ENCODE measurements around the gene CLEC18A.
A peak's percentile ranks its signal among the peaks of the same experiment; 100 is the strongest.
"Not testable (repeated sequence)": the region's sequence is repeated elsewhere in the genome, so short reads cannot be mapped to it uniquely, and the experiment has no call there.

The CLEC18A gene

DNA sequence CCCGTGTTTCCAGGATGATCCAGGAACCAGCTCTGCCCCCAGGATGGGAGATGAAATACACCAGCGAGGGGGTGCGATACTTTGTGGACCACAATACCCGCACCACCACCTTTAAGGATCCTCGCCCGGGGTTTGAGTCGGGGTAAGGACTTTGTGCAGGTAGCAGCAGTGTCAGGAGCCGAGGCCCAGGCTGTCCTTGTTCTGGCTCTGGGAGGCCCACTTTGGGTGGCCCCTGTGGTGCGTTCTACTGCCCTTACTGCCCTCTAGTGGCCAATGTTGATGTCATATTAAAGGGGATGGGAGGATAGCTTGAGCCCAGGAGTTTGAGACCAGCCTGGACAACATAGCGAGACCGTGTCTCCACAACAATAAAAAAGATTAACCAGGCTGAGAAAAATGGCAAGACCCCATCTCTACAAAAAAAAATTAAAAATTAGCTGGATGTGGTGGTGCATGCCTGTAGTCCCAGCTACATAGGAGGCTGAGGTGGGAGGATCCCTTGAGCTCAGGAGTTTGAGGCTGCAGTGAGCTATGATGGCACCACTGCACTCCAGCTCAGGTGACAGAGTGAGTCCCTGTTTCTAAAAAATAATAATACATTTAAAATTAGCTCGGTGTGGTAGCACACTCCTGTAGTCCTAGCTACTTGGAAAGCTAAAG lies 20.9 kb upstream of the CLEC18A start:
- peak; percentile 76 for DNase-seq (ENCODE audit: low spot score)

GRCh38 chr16:69931631-69932030 lies 19.5 kb upstream of the CLEC18A start:
- no peak for DNase-seq (ENCODE audit: low spot score)

DNA sequence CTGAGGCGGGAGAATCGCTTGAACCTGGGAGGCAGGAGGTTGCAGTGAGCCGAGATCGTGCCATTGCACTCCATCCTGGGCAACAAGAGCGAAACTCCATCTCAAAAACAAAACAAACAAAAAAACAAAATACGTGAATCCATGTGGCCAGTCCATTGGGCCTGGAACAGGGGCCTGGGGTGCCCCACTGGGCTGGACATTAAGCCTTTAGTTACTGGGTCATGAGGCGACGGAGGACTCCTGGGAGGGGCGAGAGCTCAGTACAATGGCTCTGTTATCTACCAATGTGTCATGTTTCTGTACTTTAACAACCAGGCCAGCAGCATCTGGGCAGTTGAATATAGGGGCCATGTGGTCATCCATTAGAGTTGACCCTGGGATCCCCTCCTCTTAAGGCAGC lies 18.9 kb upstream of the CLEC18A start:
- DNase-seq (ENCODE audit: low spot score), result no peak

- DNase-seq (ENCODE audit: low spot score), result no peak
Observed at GRCh38 chr16:69932691-69933392, 18.3 kb upstream of the CLEC18A start.

DNA sequence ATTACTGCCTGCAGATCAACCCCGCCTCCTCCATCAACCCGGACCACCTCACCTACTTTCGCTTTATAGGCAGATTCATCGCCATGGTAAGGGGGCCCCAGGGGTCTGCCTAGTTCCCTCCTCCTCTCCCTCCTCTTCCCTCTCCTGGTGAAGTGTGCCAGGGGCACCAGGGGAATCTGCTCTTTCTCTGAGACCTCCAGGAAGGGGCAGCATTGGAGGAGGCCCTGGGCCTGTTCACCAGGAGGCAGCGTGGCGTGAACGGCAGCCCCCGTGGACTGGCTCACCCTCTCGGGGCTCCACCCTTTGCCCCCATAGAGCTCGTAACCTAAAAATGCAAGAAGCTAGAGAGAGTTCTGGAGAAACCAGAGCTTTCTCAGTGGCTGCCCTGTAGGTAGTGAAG lies 17.1 kb upstream of the CLEC18A start:
- DNase-seq (ENCODE audit: low spot score), result no peak

- no peak for DNase-seq (ENCODE audit: low spot score)
Observed at GRCh38 chr16:69934751-69935150, 16.4 kb upstream of the CLEC18A start.

GRCh38 chr16:69935278-69935711 lies 15.8 kb upstream of the CLEC18A start:
- DNase-seq (ENCODE audit: low spot score), result no peak

DNA sequence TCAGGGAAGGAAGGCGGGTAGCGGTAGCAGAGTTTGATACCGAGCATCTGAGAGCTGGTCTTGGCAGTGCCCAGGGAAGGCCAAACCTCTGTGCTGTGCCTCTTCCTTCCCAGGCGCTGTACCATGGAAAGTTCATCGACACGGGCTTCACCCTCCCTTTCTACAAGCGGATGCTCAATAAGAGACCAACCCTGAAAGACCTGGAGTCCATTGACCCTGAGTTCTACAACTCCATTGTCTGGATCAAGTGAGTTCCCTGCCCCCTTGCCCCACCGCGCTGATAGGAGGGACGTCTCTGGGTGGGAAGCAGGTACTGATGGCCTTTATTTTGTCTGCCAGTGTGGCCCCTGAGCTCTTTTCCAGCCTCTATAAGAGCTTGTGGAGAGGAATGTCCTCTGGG lies 15.4 kb upstream of the CLEC18A start:
- DNase-seq (ENCODE audit: low spot score), result no peak

DNA sequence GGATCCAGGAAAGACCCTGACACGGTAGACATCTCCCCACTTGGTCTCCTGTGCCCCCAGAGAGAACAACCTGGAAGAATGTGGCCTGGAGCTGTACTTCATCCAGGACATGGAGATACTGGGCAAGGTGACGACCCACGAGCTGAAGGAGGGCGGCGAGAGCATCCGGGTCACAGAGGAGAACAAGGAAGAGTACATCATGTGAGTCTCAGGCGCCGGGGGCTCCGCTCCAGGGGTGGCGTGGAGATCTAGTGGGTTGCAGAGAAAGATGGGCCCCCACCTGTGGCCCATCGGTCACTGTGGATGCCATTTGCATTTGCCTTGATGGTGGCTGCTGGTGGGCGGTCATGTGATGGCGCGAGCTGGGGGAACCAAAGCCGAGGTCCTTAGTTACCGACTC lies 14.9 kb upstream of the CLEC18A start:
- no peak for DNase-seq (ENCODE audit: low spot score)

- no peak for DNase-seq (ENCODE audit: low spot score)
Observed at GRCh38 chr16:69936751-69937211, 14.4 kb upstream of the CLEC18A start.

DNA sequence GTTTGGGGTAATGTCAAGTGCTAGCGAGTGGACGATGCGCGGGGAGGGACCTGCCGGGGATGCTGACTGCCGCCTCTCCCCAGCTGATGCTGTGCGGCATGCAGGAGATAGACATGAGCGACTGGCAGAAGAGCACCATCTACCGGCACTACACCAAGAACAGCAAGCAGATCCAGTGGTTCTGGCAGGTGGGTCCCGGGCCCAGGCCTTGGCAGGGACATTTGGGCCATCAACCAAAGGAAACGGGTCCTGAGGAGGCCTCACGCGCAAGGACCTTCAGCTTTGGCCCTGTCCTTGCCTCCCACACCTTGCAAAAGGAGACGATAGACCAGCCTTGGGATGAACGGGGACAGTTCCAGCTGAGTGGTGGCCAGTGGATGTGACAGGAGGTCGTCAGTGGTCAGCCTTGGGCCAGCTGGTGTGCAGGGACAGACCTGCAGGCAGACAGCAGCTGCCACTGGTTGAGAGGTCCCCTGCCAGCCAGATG lies 13.6 kb upstream of the CLEC18A start:
- no peak for DNase-seq (ENCODE audit: low spot score)

DNA sequence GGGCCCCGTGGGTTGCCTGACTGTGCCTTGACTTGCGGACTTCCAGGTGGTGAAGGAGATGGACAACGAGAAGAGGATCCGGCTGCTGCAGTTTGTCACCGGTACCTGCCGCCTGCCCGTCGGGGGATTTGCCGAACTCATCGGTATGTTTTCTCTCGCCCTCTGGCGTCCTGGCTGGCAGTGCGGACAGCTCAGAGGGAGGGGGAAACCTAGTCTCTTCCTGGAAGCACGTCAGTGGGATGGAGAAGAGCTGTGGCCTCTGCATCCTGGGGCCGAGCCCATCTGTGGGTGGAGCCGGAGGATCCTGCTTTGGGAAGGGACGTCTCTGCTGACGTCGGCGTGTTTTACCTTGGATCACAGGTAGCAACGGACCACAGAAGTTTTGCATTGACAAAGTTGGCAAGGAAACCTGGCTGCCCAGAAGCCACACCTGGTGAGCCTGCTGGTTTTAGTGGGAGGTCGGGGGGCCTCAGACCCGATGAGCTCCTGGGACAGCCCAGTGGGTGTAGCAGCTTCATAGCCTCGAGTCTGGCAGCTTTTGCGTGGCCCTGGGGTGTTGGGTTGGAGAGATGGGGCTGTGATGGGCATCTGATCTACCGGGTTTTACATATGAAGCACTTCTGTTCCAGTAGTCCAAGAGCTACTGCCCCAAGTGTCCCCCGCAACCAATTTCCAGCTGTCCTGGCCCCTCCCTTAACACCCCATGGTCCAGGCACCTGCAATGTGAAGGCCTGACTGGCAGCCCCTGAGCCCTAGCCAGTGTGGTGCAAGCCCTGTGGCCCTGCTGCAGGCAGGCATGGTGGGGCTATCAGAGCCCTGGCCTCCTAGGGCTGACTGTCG lies 11.9 kb upstream of the CLEC18A start:
- DNase-seq (ENCODE audit: low spot score), result no peak

DNA sequence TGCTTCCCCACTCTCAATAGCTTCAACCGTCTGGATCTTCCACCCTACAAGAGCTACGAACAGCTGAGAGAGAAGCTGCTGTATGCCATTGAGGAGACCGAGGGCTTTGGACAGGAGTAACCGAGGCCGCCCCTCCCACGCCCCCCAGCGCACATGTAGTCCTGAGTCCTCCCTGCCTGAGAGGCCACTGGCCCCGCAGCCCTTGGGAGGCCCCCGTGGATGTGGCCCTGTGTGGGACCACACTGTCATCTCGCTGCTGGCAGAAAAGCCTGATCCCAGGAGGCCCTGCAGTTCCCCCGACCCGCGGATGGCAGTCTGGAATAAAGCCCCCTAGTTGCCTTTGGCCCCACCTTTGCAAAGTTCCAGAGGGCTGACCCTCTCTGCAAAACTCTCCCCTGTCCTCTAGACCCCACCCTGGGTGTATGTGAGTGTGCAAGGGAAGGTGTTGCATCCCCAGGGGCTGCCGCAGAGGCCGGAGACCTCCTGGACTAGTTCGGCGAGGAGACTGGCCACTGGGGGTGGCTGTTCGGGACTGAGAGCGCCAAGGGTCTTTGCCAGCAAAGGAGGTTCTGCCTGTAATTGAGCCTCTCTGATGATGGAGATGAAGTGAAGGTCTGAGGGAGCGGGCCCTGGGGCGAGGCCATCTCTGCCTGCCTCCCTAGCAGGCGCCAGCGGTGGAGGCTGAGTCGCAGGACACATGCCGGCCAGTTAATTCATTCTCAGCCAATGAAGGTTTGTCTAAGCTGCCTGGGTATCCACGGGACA lies 11.1 kb upstream of the CLEC18A start:
- DNase-seq (ENCODE audit: low spot score), result no peak

DNA sequence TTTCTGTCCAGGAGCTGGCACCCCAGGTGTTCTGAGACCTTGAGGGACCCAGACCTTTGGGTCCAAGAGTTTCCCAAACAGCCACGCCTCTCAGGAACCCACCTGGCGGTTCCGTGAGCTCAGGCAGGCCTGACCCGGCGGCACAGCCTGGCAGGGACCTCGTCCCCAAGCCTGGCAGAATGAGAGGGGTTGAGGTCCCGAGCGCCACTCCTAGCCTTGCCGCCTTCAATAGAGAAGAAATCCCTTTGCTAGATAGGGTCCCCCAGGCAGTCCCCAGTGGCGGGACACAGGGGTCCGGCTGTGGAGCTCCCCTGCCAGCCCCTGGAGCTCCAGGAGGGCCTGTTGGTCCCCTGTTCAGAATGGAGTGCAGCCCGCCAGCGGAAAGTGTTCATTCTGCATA lies 10.5 kb upstream of the CLEC18A start:
- no peak for DNase-seq (ENCODE audit: low spot score)

DNA sequence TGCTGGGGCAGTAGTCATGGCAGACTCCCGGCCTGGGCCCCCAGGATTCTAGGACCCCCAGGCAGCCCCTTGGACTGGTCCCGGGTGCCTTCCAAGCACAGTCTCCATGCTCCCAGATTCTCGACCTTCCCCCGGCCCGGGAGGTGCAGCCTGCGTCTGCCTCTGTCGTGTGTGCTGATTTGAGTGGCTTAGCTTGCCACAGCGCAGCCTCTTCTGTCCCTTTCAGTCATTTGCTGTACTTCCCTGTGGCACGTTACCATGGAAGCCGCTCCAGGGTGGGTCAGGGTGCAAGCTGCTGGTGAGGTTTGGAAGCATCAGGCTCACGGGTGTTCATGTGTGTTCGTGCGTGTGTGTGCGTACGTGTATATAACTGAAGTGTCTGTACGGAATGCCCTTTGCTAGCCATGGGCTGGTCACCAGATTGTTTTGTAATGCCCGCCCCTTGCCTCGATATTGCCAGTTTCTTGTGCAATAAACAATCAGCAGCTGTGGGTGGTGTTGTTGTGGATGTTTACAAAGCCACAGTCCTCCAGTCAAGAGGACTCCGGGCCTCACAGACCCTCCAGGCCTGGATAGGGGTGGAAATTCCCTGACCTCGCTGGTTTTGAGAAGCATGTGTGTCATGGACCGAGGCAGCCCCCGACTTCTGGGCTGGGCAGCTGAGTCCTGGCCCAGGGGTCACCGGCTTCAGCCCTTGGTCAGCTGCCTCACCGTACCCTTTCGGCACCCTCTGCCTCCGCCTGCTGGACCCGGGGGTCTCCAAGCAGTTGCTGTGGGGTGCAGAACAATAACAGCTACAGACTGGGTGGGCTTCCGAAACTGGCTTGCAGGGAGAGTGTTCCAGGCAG lies 9.7 kb upstream of the CLEC18A start:
- DNase-seq (ENCODE audit: low spot score), result no peak

DNA sequence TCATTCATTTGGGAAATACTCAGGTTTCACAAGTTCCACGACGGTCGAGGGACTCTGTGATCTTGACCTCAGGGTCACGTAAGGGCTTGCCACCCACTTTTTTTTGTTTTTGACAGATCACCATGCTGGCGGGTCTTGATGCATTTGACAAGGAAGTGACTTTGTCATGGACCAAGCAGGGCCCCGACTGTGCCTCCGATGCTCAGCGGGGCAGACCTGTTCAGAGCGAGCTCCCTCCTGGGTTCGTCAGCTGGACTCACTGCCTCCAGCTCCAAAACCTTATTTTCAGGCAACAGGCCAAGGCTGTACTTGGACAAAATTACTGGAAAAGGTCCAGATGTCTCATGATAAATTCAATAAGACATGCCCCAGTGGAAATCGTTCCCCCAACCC lies 9.0 kb upstream of the CLEC18A start:
- DNase-seq (ENCODE audit: low spot score), result no peak

- no peak for DNase-seq (ENCODE audit: low spot score)
Observed at GRCh38 chr16:69942627-69943170, 8.4 kb upstream of the CLEC18A start.

GRCh38 chr16:69943241-69944036 lies 7.7 kb upstream of the CLEC18A start:
- not testable (repeated sequence) for DNase-seq (ENCODE audit: low spot score)

DNA sequence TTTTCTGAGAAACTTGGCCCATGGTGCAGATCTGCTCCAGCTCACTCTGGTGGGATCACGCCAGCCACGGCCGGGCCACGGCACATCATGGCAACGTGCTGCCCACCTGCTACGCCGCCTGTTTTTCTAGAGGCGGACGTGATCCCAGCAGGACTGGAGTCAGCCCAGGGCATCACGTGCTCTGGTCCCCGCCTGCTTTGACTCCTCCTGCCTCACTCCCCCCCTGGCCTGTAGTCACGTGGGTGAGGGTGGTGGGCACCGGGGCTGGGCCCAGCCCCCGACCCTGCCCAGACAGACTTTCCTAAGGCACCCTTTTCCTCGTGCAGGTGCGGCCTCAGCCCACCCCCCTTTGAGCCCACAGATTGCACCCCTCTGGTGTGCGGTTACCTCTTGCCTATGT lies 723 bp upstream of the CLEC18A start:
- not testable (repeated sequence) for DNase-seq (ENCODE audit: low spot score)

DNA sequence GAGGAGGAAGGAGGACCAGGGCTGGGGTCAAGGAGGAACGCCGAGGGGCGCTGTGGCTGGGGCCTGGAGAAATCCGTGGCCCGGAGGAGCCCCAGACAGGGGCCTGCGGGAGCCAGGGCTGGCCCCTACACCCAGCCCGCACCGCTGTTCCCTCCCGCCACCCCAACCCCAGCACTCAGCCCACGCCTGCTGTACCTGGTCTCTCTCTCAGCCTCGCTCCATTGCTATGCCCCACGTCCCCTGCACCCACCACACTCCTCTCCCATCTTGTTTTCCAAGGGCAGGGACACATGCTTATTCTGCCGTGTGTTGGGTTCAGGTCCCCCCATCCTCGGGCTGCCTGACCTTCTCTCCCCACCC lies 518 bp downstream of the CLEC18A start:
- not testable (repeated sequence) for DNase-seq (ENCODE audit: low spot score)
